Vagina (tissue), 2 donors: ENCODE data around the gene UBR3.

Experiments used
- CTCF ChIP-seq, 3 experiments: fragments of 450-650 bp in 2 of 3; fragments of 200-600 bp in 1 of 3; sonication (generic) in 1 of 3; IDR thresholded peaks; one replicate each; pipeline ENCODE4 v1.5.1; 2017 to 2019; ENCODE audit warnings: antibody characterized with exemption in 3 of 3, mild to moderate bottlenecking in 2 of 3, moderate library complexity in 2 of 3
- POLR2AphosphoS5 ChIP-seq, 2 donors: sonication (generic); formaldehyde crosslinking; IDR thresholded peaks; one replicate each; pipeline ENCODE4 v1.9.0; 2017; ENCODE audit warnings: antibody characterized with exemption in 2 of 2, mild to moderate bottlenecking in 2 of 2, low read depth in 1 of 2; ENCODE audit not compliant: insufficient read depth in 1 of 2

- TF ChIP-seq CTCF (IDR thresholded peaks at IDR 0.05) (no peak), POLR2AphosphoS5 (IDR thresholded peaks at IDR 0.05; ENCODE audit: insufficient read depth in 1 of 2, low read depth in 1 of 2) (no peak)
Observed at GRCh38 chr2:169803480-169803879, 23.8 kb upstream of the UBR3 start.
